GM21737 (cell line): ENCODE measurements around the gene COL26A1.

Experiments used
- ATAC-seq: cut with Tn5 transposase; IDR thresholded peaks from one replicate; pipeline ENCODE4 v1.9.1; 2021; ENCODE audit warnings: mild to moderate bottlenecking, moderate library complexity; ENCODE audit not compliant: unreplicated experiment

Gene COL26A1

DNA sequence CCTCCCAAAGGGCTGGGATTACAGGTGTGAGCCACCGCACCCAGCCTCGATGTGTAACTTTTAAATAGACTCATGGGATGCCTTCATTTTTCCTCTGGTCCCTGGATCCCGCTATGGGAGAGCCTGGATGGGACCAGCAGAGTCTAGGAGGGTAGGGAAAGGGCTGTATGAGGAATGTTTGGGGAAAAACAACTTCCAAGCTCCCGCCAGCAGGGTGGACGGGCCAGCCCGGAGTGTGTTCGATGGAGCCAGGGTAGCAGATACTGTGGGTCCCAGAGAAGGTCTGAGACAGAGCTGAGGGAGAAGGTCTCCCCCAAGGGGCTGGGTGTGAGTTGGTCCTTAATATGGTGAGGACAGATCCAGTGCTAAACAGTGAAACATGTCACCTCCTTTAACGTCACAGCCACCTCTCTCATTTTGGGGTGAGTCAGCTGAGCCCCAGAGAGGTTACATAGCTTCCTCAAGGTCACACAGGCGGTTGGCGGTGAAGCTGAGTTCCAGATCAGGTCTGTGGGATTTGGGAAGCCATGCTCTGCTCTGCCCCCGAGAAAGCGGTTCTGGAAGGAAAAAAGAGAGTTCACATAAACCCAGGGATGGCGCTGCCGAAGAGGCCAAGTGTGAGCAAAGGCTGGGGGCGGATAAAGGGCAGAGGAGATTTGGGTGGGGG lies 200.0 kb downstream of the COL26A1 start:
- no peak for ATAC-seq

DNA sequence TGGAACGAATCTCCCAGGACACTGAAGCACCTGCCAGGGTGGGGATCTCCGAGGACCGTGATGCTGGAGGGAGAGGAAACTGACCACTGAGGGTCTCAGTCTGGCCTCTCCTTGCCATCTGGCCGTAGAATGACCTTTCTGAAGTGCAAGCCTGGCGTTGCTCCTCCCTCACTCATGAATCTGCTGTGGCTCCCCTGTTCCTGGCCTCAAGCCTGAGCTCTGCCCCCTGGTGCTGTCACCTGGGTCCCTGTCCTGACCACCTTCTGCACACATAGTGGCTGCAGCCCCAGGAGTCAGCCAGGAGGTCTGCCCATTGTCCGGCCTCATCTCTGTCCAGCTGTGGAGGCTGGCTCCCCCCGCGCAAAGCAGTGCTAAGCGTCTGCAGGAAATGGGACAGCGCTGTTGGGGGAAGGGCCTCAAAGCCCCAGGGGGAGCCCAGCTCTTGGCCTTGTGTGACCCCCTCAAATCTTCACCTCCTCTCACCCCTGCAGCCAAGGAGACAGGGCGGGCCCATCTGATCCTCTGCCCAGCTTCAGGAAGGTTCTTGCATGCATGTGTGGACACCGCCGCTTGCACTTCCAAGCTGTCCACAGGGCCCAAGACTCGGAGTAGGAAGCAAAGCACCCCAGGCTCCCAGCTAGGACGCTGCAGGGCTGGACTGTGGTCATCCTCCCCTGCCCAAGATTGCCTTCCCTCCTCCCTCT lies 200.7 kb downstream of the COL26A1 start:
- no peak for ATAC-seq

DNA sequence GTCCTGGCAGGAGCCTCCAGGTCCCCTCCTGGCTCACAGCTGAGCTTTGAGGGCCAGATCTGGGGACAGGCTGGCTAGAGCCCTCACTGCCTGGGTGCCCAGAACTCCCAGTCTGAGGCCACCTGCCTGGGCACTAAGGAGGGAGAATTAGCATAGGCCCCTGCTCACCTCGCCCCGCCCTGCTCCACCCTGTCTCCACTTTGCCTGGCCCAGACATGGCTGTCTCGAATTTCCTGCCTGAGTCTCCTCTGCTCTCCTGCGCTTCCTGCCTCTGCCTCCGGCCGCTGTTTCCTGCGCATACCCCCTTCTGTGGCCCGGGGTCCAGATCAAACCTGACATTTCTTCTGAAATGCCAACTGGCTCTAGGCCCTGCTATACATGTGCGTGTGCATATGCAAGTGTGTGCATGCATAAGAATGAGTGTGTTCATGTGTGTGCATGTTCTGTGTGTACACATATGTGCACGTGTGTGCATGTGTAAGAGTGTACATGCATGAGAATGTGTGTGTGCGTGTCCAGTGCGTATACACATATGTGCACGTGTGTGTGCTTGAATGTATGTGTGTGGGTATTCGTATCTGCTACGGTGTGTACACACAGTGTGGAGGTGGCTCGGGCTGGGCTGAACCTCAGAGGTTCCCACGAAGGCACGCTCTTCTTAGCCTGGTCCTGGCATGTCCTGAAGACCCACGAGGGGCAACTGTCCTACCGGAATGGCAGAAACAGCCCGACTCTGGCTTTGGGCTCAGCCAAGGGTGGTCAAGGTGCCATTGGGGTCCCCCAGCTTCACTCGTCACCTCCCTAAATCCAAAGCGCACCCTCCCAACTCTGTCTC lies 201.5 kb downstream of the COL26A1 start:
- no peak for ATAC-seq

DNA sequence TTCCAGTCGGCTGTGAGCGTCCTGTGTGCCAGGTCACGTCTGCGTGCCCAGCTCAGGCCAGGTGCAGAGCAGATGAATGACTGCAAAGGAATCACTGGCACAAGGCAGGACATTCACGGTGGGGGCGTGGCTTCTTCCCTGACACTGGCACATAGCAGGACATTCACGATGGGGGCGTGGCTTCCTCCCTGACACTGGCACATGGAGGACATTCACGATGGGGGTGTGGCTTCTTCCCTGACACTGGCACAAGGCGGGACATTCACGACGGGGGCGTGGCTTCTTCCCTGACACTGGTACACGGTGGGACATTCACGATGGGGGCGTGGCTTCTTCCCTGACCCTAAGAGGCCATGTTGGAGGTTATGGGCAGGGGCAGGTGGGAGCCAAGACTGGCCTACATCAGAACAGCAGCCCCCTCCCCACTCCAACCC lies 202.1 kb downstream of the COL26A1 start:
- ATAC-seq, result no peak

DNA sequence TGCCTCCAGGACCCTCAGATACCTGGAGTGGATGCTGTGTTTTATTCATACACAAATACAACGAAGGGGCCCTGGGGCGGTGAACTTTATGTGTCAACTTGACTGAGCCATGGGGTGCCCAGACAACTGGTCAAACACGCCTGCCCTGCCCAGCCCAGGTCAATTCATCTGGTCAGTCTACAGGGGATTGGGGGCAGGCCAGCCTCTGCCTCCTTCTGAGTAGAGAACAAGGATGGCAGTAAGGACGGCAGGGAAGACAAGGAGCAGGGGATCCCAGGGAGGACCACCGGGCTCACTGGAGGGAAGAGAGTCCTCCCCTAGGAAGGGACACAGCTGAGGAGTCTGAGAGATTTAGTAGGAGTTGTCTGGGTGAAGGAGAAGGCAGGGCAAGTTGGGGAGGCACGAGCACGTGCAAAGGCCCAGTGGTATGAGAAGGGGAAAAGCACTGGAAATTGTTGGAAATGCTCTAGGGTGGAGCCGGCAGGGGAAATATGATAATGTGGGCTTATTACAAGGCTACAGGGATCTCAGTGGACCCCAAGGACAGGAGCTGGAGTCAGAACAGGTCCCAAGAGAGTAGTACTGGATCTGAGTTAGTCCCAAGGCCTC lies 203.0 kb downstream of the COL26A1 start:
- no peak for ATAC-seq

DNA sequence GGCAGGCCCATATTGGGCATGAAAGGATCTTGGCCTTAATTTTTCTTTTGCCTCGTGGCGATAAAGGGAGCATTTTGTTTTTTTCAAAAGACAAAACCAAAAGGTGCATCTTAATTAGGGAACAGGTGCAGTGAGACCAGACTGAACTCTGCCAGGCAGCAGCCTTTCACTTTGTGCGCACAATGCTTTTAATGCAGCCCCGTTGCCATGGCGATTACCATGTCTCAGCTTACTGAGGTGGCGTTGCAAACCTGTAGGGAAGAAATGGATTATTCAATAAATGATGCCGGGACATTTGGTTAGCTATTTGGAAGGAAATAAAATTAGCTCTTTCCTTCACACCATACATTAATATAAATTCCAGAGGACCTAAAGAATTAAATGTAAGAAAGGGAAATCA lies 204.6 kb downstream of the COL26A1 start:
- no peak for ATAC-seq

DNA sequence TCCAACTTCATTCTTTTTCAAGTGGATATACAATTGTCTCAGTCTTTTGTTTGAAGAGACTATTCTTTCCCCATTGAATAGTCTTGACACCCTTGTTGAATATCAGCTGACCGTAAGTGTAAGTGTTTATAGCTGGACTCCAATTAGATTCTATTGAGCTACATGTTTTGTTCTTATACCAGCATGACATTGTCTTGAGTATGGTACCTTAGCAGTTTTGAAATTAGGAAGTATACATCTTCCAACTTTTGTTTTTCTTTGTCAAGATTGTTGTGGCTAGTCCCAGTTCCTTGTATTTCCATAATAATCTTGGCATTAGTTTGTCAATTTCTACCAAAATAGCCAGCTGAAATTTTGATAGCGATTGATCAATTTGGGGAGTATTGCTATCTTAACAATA lies 209.5 kb downstream of the COL26A1 start:
- no peak for ATAC-seq

DNA sequence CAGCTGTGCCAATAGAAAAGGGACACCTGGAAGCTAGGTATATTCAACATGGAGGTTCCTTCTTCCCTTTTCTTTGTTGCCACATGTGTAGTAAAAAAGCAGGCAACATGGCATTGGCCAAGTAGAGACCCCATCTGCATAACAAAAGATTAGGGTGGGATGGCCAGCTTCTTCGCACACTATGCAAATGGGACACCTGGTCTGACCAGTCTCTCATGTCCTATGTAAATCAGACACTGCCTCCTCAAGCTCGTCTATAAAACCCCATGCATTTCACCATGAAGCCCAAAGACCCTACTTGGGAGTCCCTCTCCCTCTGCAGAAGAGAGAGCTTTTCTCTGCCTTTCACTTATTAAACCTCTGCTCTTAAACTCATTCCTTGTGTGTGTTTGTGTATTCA lies 212.5 kb downstream of the COL26A1 start:
- no peak for ATAC-seq

DNA sequence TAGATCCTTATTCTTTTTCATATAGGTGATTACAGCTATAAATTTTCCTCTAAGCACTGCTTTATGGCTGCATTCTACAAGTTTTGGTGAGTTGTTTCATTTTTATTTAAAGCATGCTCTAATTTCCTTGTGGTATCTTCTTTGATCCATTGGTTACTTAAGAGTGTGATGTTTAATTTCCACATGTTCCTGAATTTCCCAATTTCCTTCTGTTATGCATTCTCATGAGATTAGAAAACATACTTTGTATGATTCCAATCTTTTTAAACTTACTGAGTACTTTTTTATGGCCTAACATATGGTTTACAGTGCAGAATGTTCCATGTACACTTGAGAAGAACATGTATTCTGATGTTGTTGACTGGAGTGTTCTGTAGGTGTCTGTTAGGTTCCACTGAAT lies 213.0 kb downstream of the COL26A1 start:
- ATAC-seq, result no peak

DNA sequence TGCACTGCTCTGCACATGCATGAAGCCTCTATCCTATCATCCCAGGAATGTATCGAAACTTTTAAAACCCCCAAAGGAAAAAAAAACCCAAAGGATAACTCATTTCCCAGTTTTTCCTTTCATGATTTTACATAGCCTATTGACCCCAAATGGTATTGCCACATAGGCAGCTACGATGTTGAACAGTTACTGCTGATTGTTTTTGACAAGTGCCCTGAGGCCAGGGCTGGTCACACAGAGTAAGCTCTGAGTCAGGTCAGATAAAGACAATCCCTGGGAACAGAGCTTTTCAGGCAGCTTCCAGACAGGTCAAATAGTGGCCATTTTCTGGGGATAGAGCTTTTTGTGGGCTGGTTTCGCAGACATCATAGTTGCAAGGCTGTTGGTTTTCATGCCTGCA lies 214.3 kb downstream of the COL26A1 start:
- no peak for ATAC-seq

DNA sequence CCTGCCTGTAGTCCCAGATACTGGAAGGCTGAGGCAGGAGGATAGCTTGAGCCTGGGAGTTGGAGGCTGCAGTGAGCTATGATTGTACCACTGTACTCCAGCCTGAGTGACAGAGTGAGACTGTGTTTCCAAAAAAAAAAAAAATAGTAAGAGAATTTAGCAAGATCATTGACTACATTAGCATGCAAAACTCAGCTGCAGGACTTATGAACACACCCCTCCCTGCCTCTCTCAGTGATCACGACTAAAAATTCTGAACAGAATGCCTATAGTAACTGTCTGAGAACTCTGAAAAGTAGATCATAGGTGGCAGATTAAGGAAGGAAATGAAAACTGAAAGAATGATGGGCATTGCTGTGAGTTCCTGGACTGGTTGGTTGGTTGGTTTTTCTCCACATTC lies 215.9 kb downstream of the COL26A1 start:
- no peak for ATAC-seq

DNA sequence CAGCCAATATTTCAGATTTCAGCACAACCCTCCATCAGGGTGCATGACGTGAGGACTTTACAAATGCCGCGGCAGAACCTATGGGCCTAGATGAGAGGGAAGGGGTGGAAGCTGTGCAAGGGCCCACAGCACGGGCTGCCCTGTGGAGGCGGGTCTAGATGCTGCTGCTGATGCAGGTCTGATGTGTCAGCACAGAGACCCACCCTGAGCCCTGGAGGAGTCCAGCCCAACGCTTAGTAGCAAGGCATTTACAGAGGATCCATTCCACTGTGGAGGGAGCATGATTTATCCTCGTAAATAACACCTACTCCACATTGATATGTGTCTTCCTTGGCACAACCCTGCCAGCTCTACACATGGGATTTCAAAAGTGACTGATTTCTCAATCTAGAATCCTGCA lies 217.9 kb downstream of the COL26A1 start:
- no peak for ATAC-seq

DNA sequence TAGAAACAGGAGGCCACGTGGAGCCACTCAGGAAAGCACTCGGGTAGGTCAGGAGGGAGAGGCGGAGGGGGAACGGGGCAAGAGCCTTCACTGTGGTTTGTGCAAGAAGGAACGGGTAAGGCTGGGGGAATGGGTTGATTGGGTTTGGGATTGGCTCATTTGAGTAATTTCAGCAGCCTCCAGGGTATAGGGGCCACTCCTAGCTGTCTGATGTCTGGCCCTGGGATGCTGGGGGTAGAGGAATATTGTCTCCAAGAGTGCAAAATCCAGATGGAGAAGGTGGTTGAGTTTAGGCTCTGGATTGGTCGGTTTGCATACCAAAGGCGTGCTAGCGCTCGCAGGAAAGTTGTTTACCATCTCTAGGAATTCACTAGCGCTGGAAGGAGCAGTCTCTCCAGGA lies 219.2 kb downstream of the COL26A1 start:
- ATAC-seq, result no peak

DNA sequence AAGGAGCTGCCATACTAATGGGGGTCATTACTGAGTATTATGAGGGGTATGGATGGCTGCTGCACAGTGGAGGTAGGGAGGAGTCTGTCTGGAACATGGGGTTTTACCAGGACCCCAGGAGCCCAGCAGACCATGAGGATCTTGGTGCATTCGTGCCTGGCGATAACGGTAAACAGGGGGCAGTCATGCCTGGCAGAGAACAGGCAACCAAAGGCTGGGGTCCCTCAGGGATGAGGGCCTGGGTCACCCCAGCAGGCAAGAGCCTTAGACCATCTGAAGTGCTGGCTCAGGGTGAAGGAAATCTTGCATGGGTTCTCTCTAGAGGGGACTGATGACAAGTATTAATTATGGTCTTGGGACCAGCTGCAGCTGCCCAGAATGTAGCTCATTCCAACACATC lies 220.3 kb downstream of the COL26A1 start:
- no peak for ATAC-seq

DNA sequence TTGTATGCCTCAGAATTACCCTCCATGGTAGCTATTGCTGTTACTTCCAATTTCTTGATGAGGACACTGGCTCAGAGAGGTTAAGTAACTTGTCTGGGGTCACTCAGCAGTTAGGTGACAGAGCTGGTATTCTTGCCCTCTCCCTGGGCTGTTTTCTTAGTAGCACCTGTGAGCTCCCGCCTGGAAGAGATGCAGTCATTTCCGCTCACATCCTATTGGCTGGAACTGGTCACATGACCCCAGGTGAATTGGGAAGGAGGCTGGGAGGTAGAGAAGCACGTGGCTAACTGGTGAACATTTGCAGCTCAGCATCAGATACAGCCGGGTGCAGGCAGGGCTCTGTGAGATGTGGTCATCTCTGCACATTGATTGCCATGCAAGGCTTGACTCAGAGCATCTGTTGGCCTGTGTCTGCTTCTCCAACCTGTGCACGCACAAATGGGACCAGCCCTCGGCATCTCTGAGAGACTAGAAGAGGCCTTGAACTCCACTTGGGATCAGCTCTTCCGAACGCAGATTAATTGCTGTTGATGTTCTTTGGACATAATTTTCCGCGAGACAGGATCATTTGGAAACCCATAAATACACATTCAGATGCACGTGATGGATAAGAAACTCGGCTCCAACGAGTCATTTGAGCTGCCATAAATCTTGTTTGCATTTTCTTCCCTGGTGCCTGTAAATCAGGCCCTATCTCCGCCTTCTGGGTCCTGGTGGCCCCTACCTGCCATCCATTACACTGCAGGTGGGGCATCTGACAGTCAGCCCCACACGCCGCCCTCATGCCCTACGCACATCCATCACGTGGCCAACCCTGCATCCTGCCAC lies 223.6 kb downstream of the COL26A1 start:
- ATAC-seq, result no peak

DNA sequence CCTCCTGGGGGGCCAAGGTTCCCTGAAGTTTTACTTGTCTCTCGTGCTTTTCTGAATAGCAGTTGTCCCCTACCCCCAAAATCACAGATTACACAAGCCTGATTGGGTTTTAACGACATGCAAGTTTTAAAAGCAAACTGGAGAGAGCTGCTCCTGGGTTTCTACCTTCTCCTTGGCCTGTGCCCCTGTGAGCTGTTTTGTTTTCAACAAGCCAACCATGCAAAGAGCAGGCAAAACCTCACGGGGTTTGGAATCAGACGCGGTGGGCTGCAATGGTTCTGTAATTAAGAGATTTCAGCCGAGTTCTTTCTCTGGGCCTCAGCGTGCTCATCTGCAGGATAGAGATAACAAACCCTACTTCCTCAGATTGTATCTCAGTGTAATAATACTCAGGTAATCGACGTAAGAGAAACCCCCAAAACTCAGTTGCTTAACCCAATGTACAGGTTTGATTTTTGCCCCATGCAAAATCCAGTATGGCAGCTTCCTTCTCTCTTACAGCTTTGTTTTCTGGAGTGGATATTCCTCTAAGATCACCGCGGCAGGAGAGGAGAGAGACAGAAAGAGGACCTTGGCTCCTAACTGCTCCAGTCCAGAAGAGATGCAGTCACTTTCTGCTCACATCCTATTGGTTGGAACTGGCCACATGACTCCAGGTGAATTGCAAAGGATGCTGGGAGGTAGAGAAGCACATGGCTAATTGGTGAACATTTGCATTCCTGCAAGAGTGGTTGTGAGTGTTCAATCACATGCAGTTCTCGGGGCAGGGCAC lies 224.4 kb downstream of the COL26A1 start:
- ATAC-seq, result no peak

DNA sequence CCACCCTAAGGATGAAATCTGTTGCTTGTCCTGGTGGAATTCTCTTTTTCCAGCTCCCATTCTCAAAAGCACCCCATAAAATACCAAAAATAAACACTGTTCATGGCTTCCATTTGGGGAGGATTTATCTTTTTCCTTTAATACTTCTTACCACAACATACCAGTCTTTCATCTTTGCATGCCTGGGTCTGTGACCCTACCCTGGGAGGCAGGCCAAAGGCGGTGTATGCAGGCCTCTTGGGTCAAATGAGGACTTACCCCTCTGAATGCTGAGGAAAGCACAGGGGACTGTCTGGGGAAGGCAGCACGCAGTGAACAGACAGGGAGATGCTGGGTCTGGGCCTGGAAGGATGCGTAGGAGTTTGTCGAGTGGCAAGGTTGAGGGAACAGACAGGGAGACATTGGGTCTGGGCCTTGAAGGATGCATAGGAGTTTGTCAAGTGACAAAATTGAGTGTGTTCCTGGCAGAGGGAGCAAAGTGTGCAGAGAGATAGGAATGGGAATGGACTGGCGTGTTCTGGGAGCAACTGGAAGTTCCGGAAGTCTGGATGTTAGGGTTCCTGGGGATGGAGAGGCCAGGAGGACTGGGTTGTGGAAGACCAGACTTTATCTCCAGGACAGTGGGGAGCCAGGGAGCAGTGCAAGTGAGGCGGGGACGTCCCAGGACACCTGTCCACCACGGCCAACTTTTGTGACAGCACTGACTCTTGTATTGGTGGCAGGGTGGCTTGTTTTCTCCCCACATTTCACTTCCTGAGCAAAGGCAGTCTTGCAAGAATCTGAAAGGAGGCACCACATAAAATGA lies 225.7 kb downstream of the COL26A1 start:
- ATAC-seq, result no peak

DNA sequence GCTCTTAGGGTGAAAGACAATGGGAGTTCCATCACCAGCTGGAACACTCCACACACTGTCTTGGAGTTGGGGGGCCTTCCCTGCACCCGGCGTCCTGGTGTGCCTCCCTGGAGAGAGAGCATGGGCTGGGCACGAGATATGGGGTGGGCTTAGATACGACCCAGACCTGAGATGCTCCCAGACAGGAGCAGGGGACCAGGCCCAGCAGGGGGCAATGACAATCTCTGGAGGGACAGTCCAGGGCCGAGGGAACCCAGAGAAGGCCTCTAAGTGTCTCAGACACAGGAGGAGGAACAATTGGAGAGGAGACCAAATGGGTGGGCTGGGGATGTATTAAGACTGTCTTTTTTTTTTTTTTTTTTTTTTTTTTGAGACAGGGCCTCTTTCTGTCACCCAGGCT lies 226.4 kb downstream of the COL26A1 start:
- no peak for ATAC-seq
